ENCODE measurements around the gene ADAMTS7. TPM values are rescaled to one million over a fixed set of nuclear protein-coding genes. Genes with fewer than 3 reads are reported as not detected.

Gene ADAMTS7
- total RNA-seq, 1 experiment from 2014 or later = 10.7 TPM

GRCh38 chr15:78831229-78832207 is 20.3 kb upstream of the ADAMTS7 start:
- H3K27ac Mint-ChIP-seq (ENCODE audit: low read depth, unreplicated experiment) = no peak overlapping the region
- DNase-seq (ENCODE audit: unreplicated experiment) = no peak
- CTCF ChIA-PET = interaction anchor here (0.5 to 0.7 kb wide), 2 partner anchors 27 to 68 kb away, joined by 3 read pairs; no protein-coding TSS in a partner anchor
- no peaks in the 10 kb centered on the region for H3K4me1 Mint-ChIP-seq (ENCODE audit: insufficient read depth, unreplicated experiment)
- H3K4me3 Mint-ChIP-seq (ENCODE audit: unreplicated experiment) = no peak overlapping the region
- H3K36me3 Mint-ChIP-seq (ENCODE audit: insufficient read depth, unreplicated experiment) = no peaks in the 10 kb centered on the region
- POLR2A ChIA-PET = no interaction called here
- intact Hi-C loops (cut with micrococcal nuclease) = no loop called here
- H3K9me3 Mint-ChIP-seq (ENCODE audit: unreplicated experiment) = no peaks in the 10 kb centered on the region
- BruUV-seq (replicated peaks) = no TSS peak
- H3K27me3 Mint-ChIP-seq (ENCODE audit: insufficient read depth, unreplicated experiment) = no peaks in the 10 kb centered on the region
- TF ChIP-seq CTCF (IDR thresholded peaks at IDR 0.05; ENCODE audit: unreplicated experiment) = no peak

- no peaks in the 10 kb centered on the region for H3K4me1 Mint-ChIP-seq (ENCODE audit: insufficient read depth, unreplicated experiment)
- POLR2A ChIA-PET = no interaction called here
These were observed 19.4 kb upstream of the ADAMTS7 start for GRCh38 chr15:78830514-78831228.

GRCh38 chr15:78828920-78829319 is 17.7 kb upstream of the ADAMTS7 start:
- Mint-ChIP-seq H3K4me1 (ENCODE audit: insufficient read depth, unreplicated experiment) (no peaks in the 10 kb centered on the region), H3K9me3 (ENCODE audit: unreplicated experiment) (no peaks in the 10 kb centered on the region), H3K4me3 (ENCODE audit: unreplicated experiment) (no peak overlapping the region), H3K27me3 (ENCODE audit: insufficient read depth, unreplicated experiment) (no peaks in the 10 kb centered on the region), H3K36me3 (ENCODE audit: insufficient read depth, unreplicated experiment) (no peaks in the 10 kb centered on the region), H3K27ac (ENCODE audit: low read depth, unreplicated experiment) (no peak overlapping the region)
- TF ChIP-seq CTCF (IDR thresholded peaks at IDR 0.05; ENCODE audit: unreplicated experiment) = no peak
- POLR2A ChIA-PET = no interaction called here
- no TSS peak for BruUV-seq (replicated peaks)
- DNase-seq (ENCODE audit: unreplicated experiment) = no peak
- intact Hi-C loops (cut with micrococcal nuclease) = no loop called here
- CTCF ChIA-PET = interaction anchor here (1.4 kb wide), 1 partner anchor 31 kb away, joined by 4 read pairs; no protein-coding TSS in a partner anchor

More at GRCh38 chr15:78830514-78831228, 19.4 kb upstream of the ADAMTS7 start:
- H3K27ac Mint-ChIP-seq (ENCODE audit: low read depth, unreplicated experiment) = no peak overlapping the region
- intact Hi-C loops (cut with micrococcal nuclease) = no loop called here
- DNase-seq (ENCODE audit: unreplicated experiment) = no peak
- no peaks in the 10 kb centered on the region for H3K27me3 Mint-ChIP-seq (ENCODE audit: insufficient read depth, unreplicated experiment)
- CTCF ChIA-PET = no interaction called here
- no peaks in the 10 kb centered on the region for H3K36me3 Mint-ChIP-seq (ENCODE audit: insufficient read depth, unreplicated experiment)
- H3K4me3 Mint-ChIP-seq (ENCODE audit: unreplicated experiment) = no peak overlapping the region
- BruUV-seq (replicated peaks) = no TSS peak
- no peak for TF ChIP-seq CTCF (IDR thresholded peaks at IDR 0.05; ENCODE audit: unreplicated experiment)
- H3K9me3 Mint-ChIP-seq (ENCODE audit: unreplicated experiment) = no peaks in the 10 kb centered on the region

GRCh38 chr15:78822514-78822913 is 11.2 kb upstream of the ADAMTS7 start:
- intact Hi-C loops (cut with micrococcal nuclease) = no loop called here
- ChIA-PET POLR2A (no interaction called here), CTCF (interaction anchor here (0.7 kb wide), 1 partner anchor 21 kb away, joined by 5 read pairs; no protein-coding TSS in a partner anchor)
- Mint-ChIP-seq H3K4me3 (ENCODE audit: unreplicated experiment) (no peak overlapping the region), H3K27me3 (ENCODE audit: insufficient read depth, unreplicated experiment) (no peaks in the 10 kb centered on the region), H3K27ac (ENCODE audit: low read depth, unreplicated experiment) (no peak overlapping the region), H3K4me1 (ENCODE audit: insufficient read depth, unreplicated experiment) (no peaks in the 10 kb centered on the region), H3K9me3 (ENCODE audit: unreplicated experiment) (no peaks in the 10 kb centered on the region), H3K36me3 (ENCODE audit: insufficient read depth, unreplicated experiment) (no peaks in the 10 kb centered on the region)
- no peak for DNase-seq (ENCODE audit: unreplicated experiment)
- no peak for TF ChIP-seq CTCF (IDR thresholded peaks at IDR 0.05; ENCODE audit: unreplicated experiment)
- BruUV-seq (replicated peaks) = no TSS peak

All from MCF 10A (cell line).